SU-DHL-6 (cell line): ENCODE measurements around the gene KNCN.

Source experiments
- H2AFZ ChIP-seq: fragments of 200-600 bp; sonication (generic); 2 replicates; pipeline ENCODE4 v1.6.1; 2014; ENCODE audit warnings: low read depth, mild to moderate bottlenecking, moderate library complexity, mixed read lengths, antibody characterized with exemption, low read length; ENCODE audit not compliant: severe bottlenecking
- H3F3A ChIP-seq: fragments of 200-600 bp; shearing (Covaris generic); 2 replicates; pipeline ENCODE4 v1.6.0; 2016; ENCODE audit warnings: antibody characterized with exemption, mild to moderate bottlenecking; ENCODE audit not compliant: insufficient read depth
- H3K27ac ChIP-seq: fragments of 200-600 bp; sonication (generic); 2 replicates; pipeline ENCODE4 v1.5.1; 2016; ENCODE audit warnings: low read depth, mild to moderate bottlenecking, low read length, moderate library complexity, mixed read lengths
- H3K27me3 ChIP-seq: fragments of 200-600 bp; sonication (generic), shearing (Covaris generic); 2 replicates; pipeline ENCODE4 v1.6.0; 2014; ENCODE audit warnings: mild to moderate bottlenecking, low read length
- H3K36me3 ChIP-seq: fragments of 200-600 bp; sonication (generic); 2 replicates; pipeline ENCODE4 v1.6.1; 2014; ENCODE audit warnings: mild to moderate bottlenecking, low read length, mixed read lengths
- H3K4me2 ChIP-seq: fragments of 300-600, 200-600 bp; shearing (Covaris generic), sonication (generic); 2 replicates; pipeline ENCODE4 v1.6.0; 2014; ENCODE audit warnings: low read length, low read depth, mild to moderate bottlenecking; ENCODE audit not compliant: poor library complexity, severe bottlenecking
- H3K4me3 ChIP-seq: fragments of 200-600 bp; sonication (generic); 2 replicates; pipeline ENCODE4 v1.5.1; 2014; ENCODE audit warnings: antibody characterized with exemption, low read length, mild to moderate bottlenecking, mixed read lengths; ENCODE audit not compliant: insufficient read depth, poor library complexity, severe bottlenecking
- H3K79me2 ChIP-seq: fragments of 200-600 bp; sonication (generic); 2 replicates; pipeline ENCODE4 v1.6.1; 2014; ENCODE audit warnings: mild to moderate bottlenecking, low read length, moderate library complexity; ENCODE audit not compliant: insufficient read depth
- H3K9ac ChIP-seq: fragments of 200-600 bp; sonication (generic); 2 replicates; pipeline ENCODE4 v1.7.0; 2014; ENCODE audit warnings: mild to moderate bottlenecking, low read length
- H3K9me2 ChIP-seq: fragments of 200-600 bp; sonication (generic); replicated peaks from 2 replicates; pipeline ENCODE4 v1.6.1; 2014; ENCODE audit warnings: low read length; ENCODE audit not compliant: insufficient read depth
- H3K9me3 ChIP-seq: fragments of 200-600 bp; sonication (generic); 2 replicates; pipeline ENCODE4 v1.6.1; 2014; ENCODE audit warnings: low read length, mixed read lengths; ENCODE audit not compliant: insufficient read depth
- H4K20me1 ChIP-seq: fragments of 200-600 bp; sonication (generic); 2 replicates; pipeline ENCODE4 v1.6.1; 2014; ENCODE audit warnings: low read depth, mild to moderate bottlenecking, antibody characterized with exemption, low read length, moderate library complexity, mixed read lengths
- CTCF ChIP-seq: fragments of 200-600 bp; sonication (generic); IDR thresholded peaks from one replicate; pipeline ENCODE4 v1.5.1; 2017; ENCODE audit warnings: antibody characterized with exemption, mild to moderate bottlenecking, low read length, moderate library complexity; ENCODE audit not compliant: insufficient read depth, poor library complexity, severe bottlenecking
- EZH2phosphoT487 ChIP-seq: fragments of 200-600 bp; sonication (generic), shearing (Covaris generic); conservative IDR thresholded peaks from 2 replicates; pipeline ENCODE4 v1.6.1; 2018; ENCODE audit warnings: mild to moderate bottlenecking, antibody characterized with exemption, low read length, moderate library complexity, mixed read lengths

The KNCN gene

GRCh38 chr1:46543382-46543760 lies 8.1 kb downstream of the KNCN start:
- Histone ChIP-seq H3K27ac (no peak overlapping the region), H3K27me3 (no peaks in the 10 kb centered on the region), H3K4me2 (no peak overlapping the region), H2AFZ (no peak overlapping the region), H3K9me3 (no peaks in the 10 kb centered on the region), H4K20me1 (no peaks in the 10 kb centered on the region), H3K79me2 (no peaks in the 10 kb centered on the region), H3F3A (no peaks in the 10 kb centered on the region), H3K9me2 (no peaks in the 10 kb centered on the region), H3K9ac (no peak overlapping the region), H3K4me3 (no peak overlapping the region), H3K36me3 (no peaks in the 10 kb centered on the region)
- TF ChIP-seq EZH2phosphoT487 = no peak
- no peak for TF ChIP-seq CTCF

GRCh38 chr1:46539972-46540371 lies 11.5 kb downstream of the KNCN start:
- Histone ChIP-seq H2AFZ (no peak overlapping the region), H3K4me2 (no peak overlapping the region)

DNA sequence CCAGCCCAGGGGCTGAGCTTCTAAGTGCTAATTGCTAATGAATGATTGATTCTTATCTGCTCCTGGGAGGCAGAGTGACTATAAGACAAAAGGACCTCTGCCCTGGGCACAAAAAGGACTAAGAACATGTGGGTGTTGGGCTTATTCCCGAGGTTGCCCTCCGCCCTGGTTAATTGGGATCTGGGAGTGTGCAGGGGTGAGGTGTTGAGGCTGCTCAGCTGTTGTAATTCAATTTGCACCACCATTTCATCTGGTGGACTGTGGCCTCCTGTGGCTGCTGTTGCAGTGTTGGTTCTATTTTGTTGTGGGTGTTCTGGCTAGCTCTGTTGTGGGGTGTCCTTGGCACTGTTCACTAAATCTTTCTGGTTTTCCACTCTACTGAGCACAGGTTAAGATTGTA lies 13.3 kb downstream of the KNCN start:
- no peaks in the 10 kb centered on the region for H4K20me1 ChIP-seq
- no peaks in the 10 kb centered on the region for H3K9me3 ChIP-seq
- no peaks in the 10 kb centered on the region for H3K36me3 ChIP-seq
- no peaks in the 10 kb centered on the region for H3K79me2 ChIP-seq
- H3K9ac ChIP-seq = no peak overlapping the region
- no peak overlapping the region for H3K4me3 ChIP-seq
- no peak overlapping the region for H3K4me2 ChIP-seq
- no peaks in the 10 kb centered on the region for H3K27me3 ChIP-seq
- no peak overlapping the region for H2AFZ ChIP-seq
- TF ChIP-seq EZH2phosphoT487 (no peak), CTCF (no peak)
- no peaks in the 10 kb centered on the region for H3F3A ChIP-seq
- H3K9me2 ChIP-seq = no peaks in the 10 kb centered on the region
- no peak overlapping the region for H3K27ac ChIP-seq

More at GRCh38 chr1:46539972-46540371, 11.5 kb downstream of the KNCN start:
- no peaks in the 10 kb centered on the region for H3K9me3 ChIP-seq
- no peaks in the 10 kb centered on the region for H4K20me1 ChIP-seq
- no peak overlapping the region for H3K4me3 ChIP-seq
- no peaks in the 10 kb centered on the region for H3K9me2 ChIP-seq
- H3K79me2 ChIP-seq = no peaks in the 10 kb centered on the region
- no peaks in the 10 kb centered on the region for H3K36me3 ChIP-seq
- no peaks in the 10 kb centered on the region for H3K27me3 ChIP-seq
- H3K9ac ChIP-seq = no peak overlapping the region
- no peak overlapping the region for H3K27ac ChIP-seq
- no peaks in the 10 kb centered on the region for H3F3A ChIP-seq
- TF ChIP-seq CTCF (no peak), EZH2phosphoT487 (no peak)

DNA sequence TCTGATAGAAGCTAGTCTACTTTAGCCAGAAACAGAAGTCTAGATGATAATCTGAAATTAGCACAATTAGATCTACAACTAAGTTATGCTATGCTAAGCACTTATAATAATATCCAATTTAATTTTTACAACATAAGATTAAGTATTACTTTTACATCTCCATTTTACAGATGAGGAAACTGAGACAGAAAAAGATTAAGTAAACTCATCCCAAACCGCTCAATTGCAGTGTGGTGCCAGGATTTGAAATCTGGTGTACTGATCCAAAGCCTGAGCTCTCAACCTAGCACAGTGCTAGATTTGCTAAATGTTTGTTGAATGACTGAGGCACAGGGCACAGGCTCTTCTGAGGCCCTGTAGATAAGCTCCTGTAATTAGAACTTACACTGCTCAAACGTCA lies 13.8 kb downstream of the KNCN start:
- H2AFZ ChIP-seq = no peak overlapping the region
- no peaks in the 10 kb centered on the region for H3K27me3 ChIP-seq
- H3K9ac ChIP-seq = no peak overlapping the region
- no peaks in the 10 kb centered on the region for H3K9me2 ChIP-seq
- no peaks in the 10 kb centered on the region for H3F3A ChIP-seq
- H3K79me2 ChIP-seq = no peaks in the 10 kb centered on the region
- no peaks in the 10 kb centered on the region for H4K20me1 ChIP-seq
- H3K4me3 ChIP-seq = no peak overlapping the region
- H3K9me3 ChIP-seq = no peaks in the 10 kb centered on the region
- no peak overlapping the region for H3K4me2 ChIP-seq
- H3K27ac ChIP-seq = no peak overlapping the region
- H3K36me3 ChIP-seq = no peaks in the 10 kb centered on the region
- TF ChIP-seq CTCF (no peak), EZH2phosphoT487 (no peak)
